GM12878 (cell line): Measurements from ENCODE around the gene CREB3L1. TPM values are rescaled to one million over a fixed set of nuclear protein-coding genes. Genes with fewer than 3 reads are reported as not detected.

Source experiments
- ATAC-seq: fragments of 200-7000 bp; cut with Tn5 transposase; 3 replicates; pipeline ENCODE4 v1.9.1; 2020; ENCODE audit warnings: mild to moderate bottlenecking, moderate library complexity
- BruUV-seq: library from RNA; stranded (reverse); fragments of 400-500 nt; replicated peaks from 2 replicates; lab custom pipeline; 2021; lab: Mats Ljungman, UMichigan
- CTCF ChIA-PET: fragments of 300-600 bp; sonication (Branson Sonifier 250); formaldehyde crosslinking; extraction: SDS; loops from one replicate; lab custom pipeline; 2021; ENCODE audit warnings: inconsistent platforms; lab: Yijun Ruan, JAX
- POLR2A ChIA-PET: fragments of 350-600 bp; formaldehyde crosslinking; extraction: SDS; loops from one replicate; lab custom pipeline; 2021; ENCODE audit warnings: inconsistent platforms; lab: Charles Lee
- RAD21 ChIA-PET: fragments of 300-600 bp; sonication (Branson Sonifier 250); formaldehyde crosslinking; loops from one replicate; lab custom pipeline; 2023; ENCODE audit warnings: antibody characterized with exemption; ENCODE audit not compliant: unreplicated experiment; lab: Charles Lee
- SMC1A ChIA-PET: fragments of 300-600 bp; sonication (Branson Sonifier 250); formaldehyde crosslinking; loops from one replicate; lab custom pipeline; 2023; ENCODE audit not compliant: unreplicated experiment, uncharacterized antibody; lab: Charles Lee
- DNase-seq: peaks from one replicate; pipeline ENCODE4 v3.0.0-alpha.2; 2011; ENCODE audit warnings: low read depth, low spot score
- FAIRE-seq: peaks from 3 replicates; lab custom pipeline; 2011; peaks lifted over from hg19 to GRCh38; lab: Jason Lieb, UNC
- H2AFZ ChIP-seq: 2 replicates; pipeline ENCODE4 v1.6.0; 2011; ENCODE audit warnings: low read depth, low read length, control low read depth; ENCODE audit not compliant: control insufficient read depth
- H3K27ac ChIP-seq: 2 replicates; pipeline ENCODE4 v1.5.1; 2011; ENCODE audit warnings: control low read depth; ENCODE audit not compliant: control insufficient read depth, insufficient read depth
- H3K27me3 ChIP-seq, 2 experiments: replicated peaks in 1 of 2; 2 replicates each; pipeline versions ENCODE4 v1.6.0 to v1.6.1; 2011; ENCODE audit warnings: low read length in 1 of 2; ENCODE audit not compliant: control insufficient read depth in 2 of 2, insufficient read depth in 2 of 2
- H3K36me3 ChIP-seq, 2 experiments: 2 replicates each; pipeline ENCODE4 v1.5.1; 2011; ENCODE audit warnings: low read length in 1 of 2; ENCODE audit not compliant: control insufficient read depth in 2 of 2, insufficient read depth in 2 of 2
- H3K4me1 ChIP-seq: 2 replicates; pipeline ENCODE4 v1.6.1; 2011; ENCODE audit warnings: mild to moderate bottlenecking, low read length, moderate library complexity, mixed read lengths; ENCODE audit not compliant: control insufficient read depth, insufficient read depth
- H3K4me2 ChIP-seq: 2 replicates; pipeline ENCODE4 v1.6.0; 2011; ENCODE audit warnings: control low read depth; ENCODE audit not compliant: control insufficient read depth, insufficient read depth
- H3K4me3 ChIP-seq: fragments of 200-600 bp; sonication (generic); 2 replicates; pipeline ENCODE4 v1.5.1; 2016
- H3K79me2 ChIP-seq: 2 replicates; pipeline ENCODE4 v1.6.0; 2011; ENCODE audit warnings: low read length; ENCODE audit not compliant: control insufficient read depth, insufficient read depth
- H3K9ac ChIP-seq: 2 replicates; pipeline ENCODE4 v1.8.0; 2011; ENCODE audit warnings: low read length, control low read depth, mixed read lengths; ENCODE audit not compliant: control insufficient read depth, insufficient read depth
- H3K9me3 ChIP-seq: replicated peaks from 3 replicates; pipeline ENCODE4 v1.5.1; 2011; ENCODE audit warnings: mild to moderate bottlenecking, low read length; ENCODE audit not compliant: control insufficient read depth, insufficient read depth
- H4K20me1 ChIP-seq: 2 replicates; pipeline ENCODE4 v1.6.0; 2011; ENCODE audit not compliant: control insufficient read depth, insufficient read depth
- HDGF ChIP-seq: fragments of 450-650 bp; IDR thresholded peaks from 2 replicates; pipeline ENCODE4 v1.6.1; 2016; ENCODE audit warnings: antibody characterized with exemption
- KAT2A ChIP-seq: conservative IDR thresholded peaks from 2 replicates; pipeline ENCODE4 v1.6.1; 2011; ENCODE audit warnings: low read depth, low read length; ENCODE audit not compliant: control insufficient read depth
- KLF5 ChIP-seq: fragments of 450-650 bp; IDR thresholded peaks from 2 replicates; pipeline ENCODE4 v1.6.1; 2014; ENCODE audit warnings: mild to moderate bottlenecking; ENCODE audit not compliant: partially characterized antibody
- SRF ChIP-seq, 2 experiments: IDR thresholded peaks; 2 replicates each; pipeline ENCODE4 v1.6.1; 2011; ENCODE audit warnings: low read depth in 2 of 2, low read length in 2 of 2, mild to moderate bottlenecking in 1 of 2, moderate library complexity in 1 of 2
- WGBS: methylation state at CpG from one replicate; pipeline ENCODE4 v1.1.6; 2016; ENCODE audit warnings: low lambda C conversion rate; ENCODE audit not compliant: insufficient replicate concordance, insufficient coverage; ENCODE audit errors: missing lambda C conversion rate; 5-methylcytosine and 5-hydroxymethylcytosine counted together
- in situ Hi-C: fragments of 300-500 bp; cut with MboI; formaldehyde crosslinking; loops from 9 replicates; pipeline ENCODE4 v1.14.3; 2018; ENCODE audit warnings: mixed read lengths
- intact Hi-C: fragments of 100-400 bp; cut with micrococcal nuclease; formaldehyde crosslinking; loops from one replicate; pipeline ENCODE4 v1.14.2; 2022; ENCODE audit not compliant: unreplicated experiment
- polyA plus RNA-seq, 11 experiments: library from polyadenylated mRNA; depleted of rRNA in 4 of 11; unstranded in 6 of 11; stranded (reverse) in 5 of 11; fragments of >200 nt; fragmentation: Nextera tagmentation in 4 of 11; fragmentation: Illumina TruSeq in 1 of 11; extraction: Ambion mirVana in 4 of 11; extraction: Trizol in 1 of 11; gene quantifications; 1 replicate in 1 of 11; 2 replicates in 10 of 11; pipeline versions ENCODE4 v1.2.1 to v1.2.3, GENCODE V29; 2011 to 2016; ENCODE audit warnings: inconsistent platforms in 2 of 11, missing spikeins in 2 of 11, low read depth in 1 of 11
- total RNA-seq, 4 experiments: library from RNA; depleted of rRNA in 3 of 4; stranded (reverse); fragments of >200 nt in 3 of 4; fragmentation: Illumina TruSeq in 1 of 4; extraction: Trizol in 1 of 4; gene quantifications; 2 replicates each; pipeline versions ENCODE4 v1.2.1 to v1.2.3, GENCODE V29; 2013 to 2021
- TF ChIP-seq, protein P1 (sequence below): IDR thresholded peaks from 2 replicates; pipeline ENCODE4 v1.6.1; 2012; ENCODE audit warnings: low read depth, low read length, improper control_type of control experiment
- TF ChIP-seq, protein P2 (sequence below): fragments of 450-650 bp; IDR thresholded peaks from 2 replicates; pipeline ENCODE4 v1.6.1; 2017; ENCODE audit warnings: mild to moderate bottlenecking

CREB3L1 gene
- total and polyA plus RNA-seq, 10 of the 15 experiments (the other 5 are each of a cell fraction or from before 2014, with no cell fraction given) = 0.03 to 1.4 (median 0.22) TPM

GRCh38 chr11:46306296-46306853 is 28.9 kb downstream of the CREB3L1 start:
- Histone ChIP-seq H3K4me3 (no peak overlapping the region), H3K79me2 (no peaks in the 10 kb centered on the region), H3K27me3 (no peaks in the 10 kb centered on the region; a peak in 1 of 4 replicates), H3K27ac (no peak overlapping the region), H3K4me1 (peaks cover 17% of the 10 kb centered on the region), H4K20me1 (no peaks in the 10 kb centered on the region), H3K36me3 (no peaks in the 10 kb centered on the region), H2AFZ (no peak overlapping the region), H3K4me2 (no peak overlapping the region), H3K9me3 (no peaks in the 10 kb centered on the region), H3K9ac (no peak overlapping the region)
- FAIRE-seq (no peak), ATAC-seq (no peak), DNase-seq (no peak)
- in situ Hi-C loops = no loop called here
- ChIA-PET SMC1A (interaction anchor here (0.7 to 7.0 kb wide), 9 partner anchors 12 to 122 kb away, joined by 3 to 120 read pairs (median 3); no protein-coding TSS in a partner anchor), POLR2A (interaction anchor here (0.6 kb wide), 2 partner anchors 55 to 65 kb away, joined by 3 to 5 read pairs; no protein-coding TSS in a partner anchor), CTCF (interaction anchor here (0.7 to 14.4 kb wide), 11 partner anchors 7 to 340 kb away, joined by 3 to 626 read pairs (median 26); partner anchors contain the start of gene CREB3L1), RAD21 (interaction anchor here (0.6 to 14.8 kb wide), 6 partner anchors 10 to 63 kb away, joined by 3 to 316 read pairs (median 4); no protein-coding TSS in a partner anchor)
- WGBS = 96% methylated on average over 5 of the region's 5 CpGs
- intact Hi-C loops = loop anchor here (5.0 to 10.0 kb wide), 2 partner anchors 184 to 342 kb away; partner anchors contain the start of gene PHF21A
- BruUV-seq = no TSS peak
- TF ChIP-seq, protein P1, sequence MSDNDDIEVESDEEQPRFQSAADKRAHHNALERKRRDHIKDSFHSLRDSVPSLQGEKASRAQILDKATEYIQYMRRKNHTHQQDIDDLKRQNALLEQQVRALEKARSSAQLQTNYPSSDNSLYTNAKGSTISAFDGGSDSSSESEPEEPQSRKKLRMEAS = no peak

GRCh38 chr11:46307369-46307768 is 29.9 kb downstream of the CREB3L1 start:
- Histone ChIP-seq H2AFZ (no peak overlapping the region), H3K9me3 (no peaks in the 10 kb centered on the region), H3K36me3 (no peaks in the 10 kb centered on the region), H3K4me3 (no peak overlapping the region), H3K27ac (no peak overlapping the region), H3K27me3 (no peaks in the 10 kb centered on the region; a peak in 1 of 4 replicates), H3K9ac (no peak overlapping the region), H3K4me2 (no peak overlapping the region), H4K20me1 (no peaks in the 10 kb centered on the region), H3K79me2 (no peaks in the 10 kb centered on the region), H3K4me1 (peaks cover 15% of the 10 kb centered on the region)
- DNase-seq = no peak
- no peak for FAIRE-seq
- BruUV-seq = no TSS peak
- in situ Hi-C loops = no loop called here
- ChIA-PET SMC1A (interaction anchor here (1.0 to 7.0 kb wide), 12 partner anchors 8 to 208 kb away, joined by 3 to 120 read pairs (median 4); no protein-coding TSS in a partner anchor), CTCF (interaction anchor here (0.7 to 14.4 kb wide), 16 partner anchors 8 to 341 kb away, joined by 3 to 626 read pairs (median 8); partner anchors contain the start of gene CREB3L1), RAD21 (interaction anchor here (0.9 to 14.8 kb wide), 6 partner anchors 11 to 64 kb away, joined by 3 to 316 read pairs (median 6); no protein-coding TSS in a partner anchor), POLR2A (interaction anchor here (0.5 to 1.2 kb wide), 3 partner anchors 11 to 181 kb away, joined by 3 to 4 read pairs (median 3); no protein-coding TSS in a partner anchor)
- TF ChIP-seq KAT2A = no peak
- no peak for TF ChIP-seq HDGF
- no peak for TF ChIP-seq KLF5
- TF ChIP-seq, protein P2, sequence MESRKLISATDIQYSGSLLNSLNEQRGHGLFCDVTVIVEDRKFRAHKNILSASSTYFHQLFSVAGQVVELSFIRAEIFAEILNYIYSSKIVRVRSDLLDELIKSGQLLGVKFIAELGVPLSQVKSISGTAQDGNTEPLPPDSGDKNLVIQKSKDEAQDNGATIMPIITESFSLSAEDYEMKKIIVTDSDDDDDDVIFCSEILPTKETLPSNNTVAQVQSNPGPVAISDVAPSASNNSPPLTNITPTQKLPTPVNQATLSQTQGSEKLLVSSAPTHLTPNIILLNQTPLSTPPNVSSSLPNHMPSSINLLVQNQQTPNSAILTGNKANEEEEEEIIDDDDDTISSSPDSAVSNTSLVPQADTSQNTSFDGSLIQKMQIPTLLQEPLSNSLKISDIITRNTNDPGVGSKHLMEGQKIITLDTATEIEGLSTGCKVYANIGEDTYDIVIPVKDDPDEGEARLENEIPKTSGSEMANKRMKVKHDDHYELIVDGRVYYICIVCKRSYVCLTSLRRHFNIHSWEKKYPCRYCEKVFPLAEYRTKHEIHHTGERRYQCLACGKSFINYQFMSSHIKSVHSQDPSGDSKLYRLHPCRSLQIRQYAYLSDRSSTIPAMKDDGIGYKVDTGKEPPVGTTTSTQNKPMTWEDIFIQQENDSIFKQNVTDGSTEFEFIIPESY = no peak
- no peak for TF ChIP-seq SRF (IDR thresholded peaks at IDR 0.05; ENCODE audit: low read depth in 2 of 2, low read length in 2 of 2)
- no peak for ATAC-seq
- 59% methylated on average over 3 of the region's 3 CpGs for WGBS
- intact Hi-C loops = loop anchor here (5.0 to 10.0 kb wide), 2 partner anchors 185 to 343 kb away; partner anchors contain the start of gene PHF21A
